Hepatocyte (in vitro differentiated cells): ENCODE data around the gene PPP6R2. TPM values are rescaled to one million over a fixed set of nuclear protein-coding genes. Genes with fewer than 3 reads are reported as not detected.

Source experiments
- DNase-seq: peaks from one replicate; pipeline ENCODE4 v3.0.0-alpha.2; 2016; ENCODE audit warnings: low spot score
- H2AFZ ChIP-seq: fragments of 200-600 bp; sonication (generic); 2 replicates; pipeline ENCODE4 v1.6.0; 2016; ENCODE audit warnings: antibody characterized with exemption, mild to moderate bottlenecking
- H3K27ac ChIP-seq: fragments of 200-600 bp; sonication (generic); 2 replicates; pipeline ENCODE4 v1.5.1; 2016; ENCODE audit warnings: mild to moderate bottlenecking
- H3K27me3 ChIP-seq: fragments of 200-600 bp; sonication (generic); 2 replicates; pipeline ENCODE4 v1.6.1; 2016
- H3K36me3 ChIP-seq: fragments of 200-600 bp; sonication (generic); replicated peaks from 2 replicates; pipeline ENCODE4 v1.5.1; 2016; ENCODE audit warnings: low read depth; ENCODE audit not compliant: insufficient read depth
- H3K4me1 ChIP-seq: fragments of 200-600 bp; sonication (generic); 2 replicates; pipeline ENCODE4 v1.5.1; 2016; ENCODE audit warnings: mild to moderate bottlenecking, moderate library complexity; ENCODE audit not compliant: insufficient read depth
- H3K4me2 ChIP-seq: fragments of 200-600 bp; sonication (generic); 2 replicates; pipeline ENCODE4 v1.6.0; 2016
- H3K4me3 ChIP-seq: fragments of 200-600 bp; sonication (generic); 2 replicates; pipeline ENCODE4 v1.5.1; 2016; ENCODE audit warnings: mild to moderate bottlenecking
- H3K79me2 ChIP-seq: fragments of 200-600 bp; sonication (generic); 2 replicates; pipeline ENCODE4 v1.6.0; 2017; ENCODE audit warnings: mild to moderate bottlenecking
- H3K9me2 ChIP-seq: fragments of 200-600 bp; sonication (generic); replicated peaks from 2 replicates; pipeline ENCODE4 v1.6.0; 2017; ENCODE audit warnings: mild to moderate bottlenecking; ENCODE audit not compliant: insufficient read depth
- H3K9me3 ChIP-seq: fragments of 200-600 bp; sonication (generic); 2 replicates; pipeline ENCODE4 v1.5.1; 2016; ENCODE audit warnings: low read depth, mild to moderate bottlenecking
- H4K20me1 ChIP-seq: fragments of 200-600 bp; sonication (generic); 2 replicates; pipeline ENCODE4 v1.6.0; 2016; ENCODE audit warnings: mild to moderate bottlenecking; ENCODE audit not compliant: insufficient read depth, poor library complexity, severe bottlenecking
- CTCF ChIP-seq: fragments of 200-600 bp; sonication (generic); IDR thresholded peaks from 2 replicates; pipeline ENCODE4 v1.5.1; 2016; ENCODE audit warnings: antibody characterized with exemption, mild to moderate bottlenecking; ENCODE audit not compliant: poor library complexity
- EZH2 ChIP-seq: fragments of 200-600 bp; sonication (generic); IDR thresholded peaks from 2 replicates; pipeline ENCODE4 v1.6.1; 2016; ENCODE audit warnings: antibody characterized with exemption, mild to moderate bottlenecking, borderline replicate concordance
- EZH2phosphoT487 ChIP-seq: fragments of 200-600 bp; sonication (generic); IDR thresholded peaks from one replicate; pipeline ENCODE4 v1.6.1; 2018; ENCODE audit warnings: antibody characterized with exemption, mild to moderate bottlenecking, low read depth, moderate library complexity; ENCODE audit not compliant: unreplicated experiment, severe bottlenecking
- WGBS: methylation state at CpG from one replicate; pipeline ENCODE4 v1.1.6; 2016; ENCODE audit warnings: low lambda C conversion rate; ENCODE audit errors: missing lambda C conversion rate; 5-methylcytosine and 5-hydroxymethylcytosine counted together
- polyA plus RNA-seq: library from polyadenylated mRNA; unstranded; fragments of >200 nt; fragmentation: Nextera tagmentation; extraction: Ambion mirVana; gene quantifications from 2 replicates; pipeline ENCODE4 v1.2.1, GENCODE V29; 2016
- total RNA-seq: library from RNA; depleted of rRNA; stranded (reverse); fragments of >200 nt; gene quantifications from 2 replicates; pipeline ENCODE4 v1.2.3, GENCODE V29; 2014

PPP6R2 gene, protein sequence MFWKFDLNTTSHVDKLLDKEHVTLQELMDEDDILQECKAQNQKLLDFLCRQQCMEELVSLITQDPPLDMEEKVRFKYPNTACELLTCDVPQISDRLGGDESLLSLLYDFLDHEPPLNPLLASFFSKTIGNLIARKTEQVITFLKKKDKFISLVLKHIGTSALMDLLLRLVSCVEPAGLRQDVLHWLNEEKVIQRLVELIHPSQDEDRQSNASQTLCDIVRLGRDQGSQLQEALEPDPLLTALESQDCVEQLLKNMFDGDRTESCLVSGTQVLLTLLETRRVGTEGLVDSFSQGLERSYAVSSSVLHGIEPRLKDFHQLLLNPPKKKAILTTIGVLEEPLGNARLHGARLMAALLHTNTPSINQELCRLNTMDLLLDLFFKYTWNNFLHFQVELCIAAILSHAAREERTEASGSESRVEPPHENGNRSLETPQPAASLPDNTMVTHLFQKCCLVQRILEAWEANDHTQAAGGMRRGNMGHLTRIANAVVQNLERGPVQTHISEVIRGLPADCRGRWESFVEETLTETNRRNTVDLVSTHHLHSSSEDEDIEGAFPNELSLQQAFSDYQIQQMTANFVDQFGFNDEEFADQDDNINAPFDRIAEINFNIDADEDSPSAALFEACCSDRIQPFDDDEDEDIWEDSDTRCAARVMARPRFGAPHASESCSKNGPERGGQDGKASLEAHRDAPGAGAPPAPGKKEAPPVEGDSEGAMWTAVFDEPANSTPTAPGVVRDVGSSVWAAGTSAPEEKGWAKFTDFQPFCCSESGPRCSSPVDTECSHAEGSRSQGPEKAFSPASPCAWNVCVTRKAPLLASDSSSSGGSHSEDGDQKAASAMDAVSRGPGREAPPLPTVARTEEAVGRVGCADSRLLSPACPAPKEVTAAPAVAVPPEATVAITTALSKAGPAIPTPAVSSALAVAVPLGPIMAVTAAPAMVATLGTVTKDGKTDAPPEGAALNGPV
- 43.9 and 57.9 TPM in 2 replicates for total RNA-seq
- 44.1 and 47.0 TPM in 2 replicates for polyA plus RNA-seq

GRCh38 chr22:50342651-50343540 lies at the start of gene PPP6R2:
TSS of gene PPP6R2 (plus strand) at chr22:50343327. CDS start at chr22:50393909, 50,582 bp downstream.
- Histone ChIP-seq H3K36me3 (no peaks in the 10 kb centered on the region), H3K27ac (peak within 1 kb of the TSS; percentile 80), H3K27me3 (no peaks in the 10 kb centered on the region), H3K4me2 (peak within 1 kb of the TSS; percentile 97), H3K4me1 (no peaks in the 10 kb centered on the region), H3K9me2 (no peaks in the 10 kb centered on the region), H3K79me2 (peaks cover 22% of the 10 kb centered on the region), H4K20me1 (peaks cover 12% of the 10 kb centered on the region), H2AFZ (peak within 1 kb of the TSS; percentile 91), H3K9me3 (no peaks in the 10 kb centered on the region), H3K4me3 (peak within 1 kb of the TSS; percentile 27)
- 1% methylated on average over 62 of the region's 87 CpGs for WGBS
- TF ChIP-seq EZH2phosphoT487 (no peak), CTCF (no peak), EZH2 (no peak)
- peak; percentile 92 for DNase-seq

- peak; percentile 86 for DNase-seq
- no peaks in the 10 kb centered on the region for H3K27me3 ChIP-seq
- H3K9me2 ChIP-seq, result no peaks in the 10 kb centered on the region
- no peaks in the 10 kb centered on the region for H3K9me3 ChIP-seq
- no peak for TF ChIP-seq CTCF
- no peak for TF ChIP-seq EZH2phosphoT487
- no peak for TF ChIP-seq EZH2
- H3K36me3 ChIP-seq, result no peaks in the 10 kb centered on the region
- peak overlapping the region; percentile 99 for H3K27ac ChIP-seq
- H3K4me1 ChIP-seq, result peaks cover 58% of the 10 kb centered on the region
- peak overlapping the region; percentile 83 for H3K4me2 ChIP-seq
- peaks cover 97% of the 10 kb centered on the region for H3K79me2 ChIP-seq
- peaks cover 76% of the 10 kb centered on the region for H4K20me1 ChIP-seq
- no peak overlapping the region for H2AFZ ChIP-seq
- WGBS, result 15% methylated on average over 24 of the region's 42 CpGs
- H3K4me3 ChIP-seq, result no peak overlapping the region
Measured at GRCh38 chr22:50293441-50294318, 49.4 kb upstream of the PPP6R2 start.

DNA sequence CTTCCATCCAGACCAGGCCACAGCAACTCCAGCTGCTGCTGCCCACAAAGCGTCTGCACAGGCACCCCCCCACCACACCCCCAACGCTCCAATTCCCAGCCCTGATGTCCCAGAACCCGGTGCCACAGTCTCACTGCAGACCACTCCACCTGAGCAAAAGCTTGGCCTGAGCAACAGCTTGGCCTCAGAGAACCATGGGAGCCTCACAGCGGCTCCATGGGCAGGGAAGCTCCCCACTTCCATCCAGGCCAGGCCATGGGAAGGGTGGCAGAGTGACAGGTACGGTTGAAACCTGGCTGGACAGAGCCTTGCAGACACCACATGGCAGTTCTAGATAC lies 48.8 kb upstream of the PPP6R2 start:
- Histone ChIP-seq H3K4me3 (no peak overlapping the region), H2AFZ (no peak overlapping the region), H3K4me2 (peak overlapping the region; percentile 83), H3K9me3 (no peaks in the 10 kb centered on the region), H3K4me1 (peaks cover 64% of the 10 kb centered on the region), H3K27me3 (no peaks in the 10 kb centered on the region), H3K27ac (peak overlapping the region; percentile 99), H4K20me1 (peaks cover 77% of the 10 kb centered on the region), H3K9me2 (no peaks in the 10 kb centered on the region), H3K36me3 (no peaks in the 10 kb centered on the region), H3K79me2 (peaks cover 97% of the 10 kb centered on the region)
- DNase-seq, result no peak
- 69% methylated on average over 5 of the region's 5 CpGs for WGBS
- TF ChIP-seq EZH2, result no peak
- no peak for TF ChIP-seq EZH2phosphoT487
- TF ChIP-seq CTCF, result no peak
